Spleen (tissue), 7 donors: ENCODE results near the gene YDJC.

Experiments
- POLR2A ChIP-seq, 3 donors: fragments of 450-650 bp; IDR thresholded peaks; one replicate each; pipeline ENCODE4 v1.5.1; 2017; ENCODE audit warnings: antibody characterized with exemption in 3 of 3, mild to moderate bottlenecking in 1 of 3
- POLR2AphosphoS5 ChIP-seq, 3 donors: sonication (generic); formaldehyde crosslinking; IDR thresholded peaks; one replicate each; pipeline ENCODE4 v1.5.1; 2017; ENCODE audit warnings: antibody characterized with exemption in 3 of 3
- TF ChIP-seq, protein P1 (sequence below), 11 experiments: fragments of 200-600 bp in 7 of 11; fragments of 450-650 bp in 4 of 11; sonication (generic) in 4 of 11; IDR thresholded peaks in 8 of 11; conservative IDR thresholded peaks in 3 of 11; 1 replicate in 7 of 11; 2 replicates in 4 of 11; pipeline versions ENCODE4 v1.4.0 to v1.8.0; 2016 to 2021; ENCODE audit warnings: antibody characterized with exemption in 11 of 11, inconsistent platforms in 4 of 11, mild to moderate bottlenecking in 1 of 11
- donor health status: DM: no; HTN: no; CAD: no; lungs with moderate emphysema.
- donor health status: DM: no; HTN: no; CAD: no.
- donor health status: DM: no; HTN: no; CAD: no.

DNA sequence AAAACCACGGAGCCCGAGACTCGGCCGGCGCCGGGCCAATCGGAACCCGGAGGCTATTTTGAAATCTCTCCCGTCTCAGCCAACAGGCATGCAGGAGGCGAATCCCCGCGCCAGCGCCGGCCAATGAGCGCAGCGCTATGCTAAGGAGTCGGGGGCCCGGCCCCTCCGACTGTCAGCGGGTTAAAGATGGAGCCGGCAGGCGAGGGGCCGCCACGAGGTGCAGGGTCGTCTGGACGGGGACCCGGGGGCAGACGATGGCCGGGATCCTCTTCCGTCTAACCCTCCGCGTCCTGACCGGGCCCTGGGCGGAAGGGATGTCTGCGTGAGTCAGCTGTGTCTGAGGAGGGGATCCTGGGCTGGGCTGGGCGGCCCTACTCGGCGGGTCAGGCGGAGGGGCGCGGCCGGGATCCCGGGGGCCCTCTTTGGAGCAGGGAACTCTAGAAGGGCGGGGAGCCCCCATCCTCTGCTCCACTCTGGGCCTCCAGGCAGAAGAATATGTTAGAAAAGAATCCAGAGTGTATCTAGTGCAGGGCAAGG, 22.3 kb upstream of the YDJC start:
- TF ChIP-seq, protein P1, sequence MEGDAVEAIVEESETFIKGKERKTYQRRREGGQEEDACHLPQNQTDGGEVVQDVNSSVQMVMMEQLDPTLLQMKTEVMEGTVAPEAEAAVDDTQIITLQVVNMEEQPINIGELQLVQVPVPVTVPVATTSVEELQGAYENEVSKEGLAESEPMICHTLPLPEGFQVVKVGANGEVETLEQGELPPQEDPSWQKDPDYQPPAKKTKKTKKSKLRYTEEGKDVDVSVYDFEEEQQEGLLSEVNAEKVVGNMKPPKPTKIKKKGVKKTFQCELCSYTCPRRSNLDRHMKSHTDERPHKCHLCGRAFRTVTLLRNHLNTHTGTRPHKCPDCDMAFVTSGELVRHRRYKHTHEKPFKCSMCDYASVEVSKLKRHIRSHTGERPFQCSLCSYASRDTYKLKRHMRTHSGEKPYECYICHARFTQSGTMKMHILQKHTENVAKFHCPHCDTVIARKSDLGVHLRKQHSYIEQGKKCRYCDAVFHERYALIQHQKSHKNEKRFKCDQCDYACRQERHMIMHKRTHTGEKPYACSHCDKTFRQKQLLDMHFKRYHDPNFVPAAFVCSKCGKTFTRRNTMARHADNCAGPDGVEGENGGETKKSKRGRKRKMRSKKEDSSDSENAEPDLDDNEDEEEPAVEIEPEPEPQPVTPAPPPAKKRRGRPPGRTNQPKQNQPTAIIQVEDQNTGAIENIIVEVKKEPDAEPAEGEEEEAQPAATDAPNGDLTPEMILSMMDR (IDR thresholded peaks at IDR 0.05 in 8 of 11, conservative IDR thresholded peaks at IDR 0.05 in 3 of 11), result peak in 1 of 11 experiments; percentile 24
- TF ChIP-seq POLR2A (IDR thresholded peaks at IDR 0.05), result no peak
- peak in 2 of 3 donors; percentile 52 to 74 for TF ChIP-seq POLR2AphosphoS5 (IDR thresholded peaks at IDR 0.05)
